ENCODE results near the gene CTDSPL. TPM values are rescaled to one million over a fixed set of nuclear protein-coding genes. Genes with fewer than 3 reads are reported as not detected.
"Not testable (repeated sequence)": the region's sequence is repeated elsewhere in the genome, so short reads cannot be mapped to it uniquely, and the experiment has no call there.

CTDSPL gene
- total RNA-seq, 1 donor from 2014 or later: 107 TPM

- no peak for DNase-seq
Measured at GRCh38 chr3:37969596-37970100, 108.0 kb downstream of the CTDSPL start.

- no peak for DNase-seq
Measured at GRCh38 chr3:37970802-37971201, 109.1 kb downstream of the CTDSPL start.

DNA sequence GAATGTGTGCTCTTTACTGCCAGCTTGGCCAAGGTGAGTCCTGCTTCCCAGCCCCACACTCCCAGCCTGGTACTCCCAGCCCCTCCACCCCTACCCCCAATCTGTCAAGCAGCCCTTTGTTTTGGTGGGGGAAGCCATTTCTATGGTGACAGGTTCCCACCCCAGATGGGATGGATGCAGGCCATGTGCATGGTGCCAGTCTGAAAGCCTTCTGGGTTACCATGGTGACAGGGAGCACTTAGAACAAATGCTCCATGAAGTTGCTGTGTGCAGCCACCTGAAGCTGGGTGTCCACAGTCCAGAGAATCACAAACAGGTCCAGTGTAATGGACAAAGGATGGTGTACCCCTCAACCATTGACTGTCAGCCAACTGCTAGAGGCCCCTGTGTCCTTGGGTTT lies 109.8 kb downstream of the CTDSPL start:
- DNase-seq: no peak

- not testable (repeated sequence) for DNase-seq
Measured at GRCh38 chr3:37972056-37972455, 110.4 kb downstream of the CTDSPL start.

- no peak for DNase-seq
Measured at GRCh38 chr3:37973246-37974054, 111.8 kb downstream of the CTDSPL start.

DNA sequence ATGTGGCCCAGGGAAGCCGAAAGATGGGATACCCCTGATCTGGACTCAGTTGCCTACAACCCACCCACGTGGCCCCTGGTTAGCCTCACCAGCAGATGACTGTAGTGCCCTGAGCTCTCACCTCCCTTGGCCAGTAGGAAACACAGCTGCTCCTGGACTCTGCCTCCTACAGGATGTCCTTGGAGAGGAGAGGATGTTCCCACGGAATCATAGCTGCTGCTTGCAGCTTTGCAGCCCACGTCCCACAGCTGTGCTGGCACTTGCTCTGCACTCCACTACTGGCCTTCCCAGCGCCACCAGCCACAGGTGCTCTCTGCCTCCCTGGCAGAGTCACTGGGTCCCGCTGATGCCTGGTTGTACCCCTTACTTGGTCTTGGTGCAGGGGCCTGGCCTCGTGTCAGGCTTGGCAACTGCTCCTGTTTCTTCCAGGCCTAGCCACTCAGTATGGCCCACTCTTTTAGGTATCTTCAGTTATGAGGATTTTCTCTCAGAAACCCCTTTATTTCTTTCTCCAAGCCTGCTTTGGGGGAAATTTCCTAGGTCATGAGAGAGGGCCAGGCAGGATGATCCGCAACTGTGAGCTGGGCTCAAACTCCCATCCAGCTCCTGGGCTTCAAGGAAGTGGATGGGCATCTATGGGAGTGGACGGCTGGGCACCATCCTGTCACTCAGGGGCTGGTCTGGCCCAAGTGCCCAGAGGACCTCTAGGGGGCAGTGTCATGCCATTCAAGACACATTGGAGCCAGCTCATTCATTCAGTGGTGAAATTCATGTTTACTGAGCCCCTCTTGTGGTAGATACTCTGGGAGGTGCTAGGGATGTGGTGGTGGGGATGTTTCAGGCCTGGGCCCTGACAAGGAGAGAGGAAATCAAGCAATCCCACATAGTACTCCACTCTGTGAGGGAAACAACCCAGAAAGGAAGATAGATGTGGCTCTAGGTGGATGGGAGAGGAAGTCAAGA lies 112.7 kb downstream of the CTDSPL start:
- DNase-seq: peak; percentile 88

DNA sequence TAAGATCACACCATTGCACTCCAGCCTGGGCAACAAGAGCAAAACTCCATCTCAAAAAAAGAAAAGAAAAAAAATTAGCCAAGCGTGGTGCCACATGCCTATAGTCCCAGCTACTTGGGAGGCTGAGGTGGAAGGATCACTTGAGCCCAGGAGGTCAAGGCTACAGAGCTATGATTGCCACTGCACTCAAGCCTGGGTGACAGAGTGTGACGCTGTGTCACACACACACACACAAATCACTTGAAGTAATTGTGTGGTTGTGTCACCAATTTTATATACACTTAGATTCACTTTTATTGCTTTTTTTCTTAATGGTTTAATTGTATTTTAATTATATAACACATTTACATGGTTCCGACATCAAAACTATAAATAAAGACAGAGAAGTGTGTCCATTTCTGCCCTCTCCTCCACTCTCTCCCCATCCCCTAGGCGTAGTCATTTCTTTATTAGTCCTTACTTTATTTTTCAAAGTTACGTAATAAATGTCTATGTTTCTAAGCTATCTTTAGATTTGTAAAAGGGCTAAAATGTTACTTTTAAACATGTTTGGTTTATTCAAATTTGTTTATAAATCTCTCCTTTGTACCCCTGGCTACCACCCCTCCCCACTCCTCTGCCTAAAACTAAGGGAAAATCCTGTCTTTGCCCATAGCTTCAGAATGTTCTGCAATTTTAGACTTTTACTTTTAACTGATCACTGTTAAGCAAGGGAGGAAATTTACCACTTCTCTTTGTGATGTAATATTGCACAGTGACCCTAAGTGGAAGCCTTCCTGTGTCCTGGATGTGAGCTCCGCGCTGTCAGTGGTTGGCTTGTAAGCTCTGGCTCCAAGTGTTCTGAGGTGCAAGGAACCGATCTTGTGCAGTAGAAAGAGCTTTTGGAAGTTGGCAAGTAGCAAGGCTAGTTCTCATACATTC lies 118.1 kb downstream of the CTDSPL start:
- DNase-seq: no peak

DNA sequence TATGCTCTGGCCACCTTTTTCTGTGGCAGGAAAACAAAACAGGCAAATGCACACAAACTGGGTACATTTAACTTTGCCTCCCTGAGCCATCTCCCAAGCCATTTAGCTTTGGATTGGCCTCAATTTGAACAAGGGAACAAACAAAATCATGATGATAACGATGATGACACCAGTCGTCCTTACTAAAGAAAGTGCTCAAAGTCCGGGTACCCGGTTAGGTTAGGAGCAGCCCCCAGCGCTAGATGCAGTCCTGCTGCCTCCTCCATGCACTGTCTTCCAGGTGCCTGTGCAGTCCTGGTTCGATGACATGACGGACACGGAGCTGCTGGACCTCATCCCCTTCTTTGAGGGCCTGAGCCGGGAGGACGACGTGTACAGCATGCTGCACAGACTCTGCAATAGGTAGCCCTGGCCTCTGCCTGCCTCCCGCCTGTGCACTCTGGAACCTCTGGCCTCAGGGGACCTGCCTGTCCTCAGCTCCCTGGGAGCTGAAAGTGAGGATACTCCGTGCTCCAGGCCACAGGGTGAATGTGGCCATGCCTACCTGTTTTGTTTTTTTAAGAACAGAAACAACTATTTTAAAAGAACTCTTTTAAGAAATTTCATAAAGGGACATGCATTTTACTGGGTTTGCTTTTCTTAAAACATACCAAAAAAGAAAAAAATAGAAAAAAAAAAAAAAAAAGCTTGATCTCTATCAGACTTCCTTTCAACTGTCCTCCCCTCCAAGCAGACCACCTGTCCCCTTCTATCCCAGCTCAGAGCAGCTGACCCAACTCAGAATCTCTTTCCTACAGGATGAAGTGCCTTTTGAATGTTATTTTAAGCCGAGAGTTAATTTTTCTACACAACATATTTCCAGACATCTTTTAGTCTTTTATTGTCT lies 119.0 kb downstream of the CTDSPL start:
- no peak for DNase-seq

DNA sequence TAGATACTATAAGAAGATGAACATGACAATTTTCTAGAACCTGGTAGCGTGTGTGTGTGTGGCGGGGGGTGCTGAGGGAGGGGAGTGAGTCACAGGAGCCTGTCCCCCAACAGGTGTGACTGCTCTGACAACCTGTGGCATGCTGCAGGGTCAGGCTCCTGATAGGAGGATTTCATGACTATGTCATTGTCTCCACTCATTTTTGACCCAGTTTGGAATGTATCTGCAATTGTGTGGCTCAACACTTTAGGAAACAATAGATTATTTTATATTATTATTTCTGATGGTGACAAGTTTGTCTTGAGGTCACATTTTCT lies 119.6 kb downstream of the CTDSPL start:
- DNase-seq: no peak

GRCh38 chr3:37982331-37982730 lies 120.7 kb downstream of the CTDSPL start:
- DNase-seq: no peak

DNA sequence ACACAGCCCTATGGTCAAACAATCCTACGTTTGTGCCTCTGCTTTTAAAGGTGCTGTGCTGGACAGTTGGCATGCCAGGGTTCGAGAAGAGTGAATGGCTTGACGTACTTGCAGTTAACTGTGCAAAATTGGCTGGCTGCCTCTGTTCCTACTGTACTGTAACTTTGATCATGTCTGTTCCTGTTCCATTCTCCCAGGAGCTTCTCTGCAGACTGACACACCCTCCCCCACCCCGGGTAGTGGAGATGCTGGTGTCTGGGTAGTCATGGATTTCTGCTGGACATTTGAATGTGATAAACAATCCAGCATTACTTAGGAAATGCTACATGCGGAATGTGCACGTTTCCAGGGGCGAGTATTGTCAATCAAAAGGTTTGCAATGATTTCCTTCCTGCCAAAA lies 122.4 kb downstream of the CTDSPL start:
- DNase-seq: no peak

GRCh38 chr3:37984596-37984995 lies 122.9 kb downstream of the CTDSPL start:
- no peak for DNase-seq

DNA sequence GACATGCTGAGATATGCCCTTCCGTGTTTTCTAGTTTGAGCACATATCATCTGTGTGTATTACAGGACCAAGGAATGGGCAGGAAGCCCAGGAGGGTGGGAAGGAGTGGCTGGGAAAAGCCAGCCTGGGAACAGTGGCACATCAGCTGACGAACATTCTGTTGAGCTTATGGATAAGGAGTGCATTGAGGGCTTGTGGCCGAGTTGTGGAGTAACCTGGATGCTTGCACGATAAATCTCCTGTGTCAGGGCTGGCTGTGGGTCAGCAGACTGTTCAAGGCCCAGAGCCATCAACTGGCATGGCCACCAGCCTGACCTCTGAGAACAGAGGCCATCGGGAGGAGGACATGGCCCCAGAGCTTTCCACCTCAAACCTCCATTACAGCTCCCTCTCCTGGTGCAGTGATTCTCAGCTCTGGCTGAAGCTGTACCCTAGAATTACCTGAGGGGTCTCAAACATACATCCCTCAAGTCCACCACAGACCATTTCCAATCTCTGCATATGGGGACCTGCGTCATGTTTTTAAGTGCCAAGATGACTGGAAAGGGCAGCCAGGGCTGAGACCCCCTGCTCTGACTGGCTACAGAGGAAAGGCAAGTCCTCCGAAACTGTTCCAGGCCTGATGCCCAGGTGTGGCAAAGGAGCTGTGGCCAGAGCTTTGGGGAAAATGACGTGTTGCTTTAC lies 124.1 kb downstream of the CTDSPL start:
- DNase-seq: no peak

DNA sequence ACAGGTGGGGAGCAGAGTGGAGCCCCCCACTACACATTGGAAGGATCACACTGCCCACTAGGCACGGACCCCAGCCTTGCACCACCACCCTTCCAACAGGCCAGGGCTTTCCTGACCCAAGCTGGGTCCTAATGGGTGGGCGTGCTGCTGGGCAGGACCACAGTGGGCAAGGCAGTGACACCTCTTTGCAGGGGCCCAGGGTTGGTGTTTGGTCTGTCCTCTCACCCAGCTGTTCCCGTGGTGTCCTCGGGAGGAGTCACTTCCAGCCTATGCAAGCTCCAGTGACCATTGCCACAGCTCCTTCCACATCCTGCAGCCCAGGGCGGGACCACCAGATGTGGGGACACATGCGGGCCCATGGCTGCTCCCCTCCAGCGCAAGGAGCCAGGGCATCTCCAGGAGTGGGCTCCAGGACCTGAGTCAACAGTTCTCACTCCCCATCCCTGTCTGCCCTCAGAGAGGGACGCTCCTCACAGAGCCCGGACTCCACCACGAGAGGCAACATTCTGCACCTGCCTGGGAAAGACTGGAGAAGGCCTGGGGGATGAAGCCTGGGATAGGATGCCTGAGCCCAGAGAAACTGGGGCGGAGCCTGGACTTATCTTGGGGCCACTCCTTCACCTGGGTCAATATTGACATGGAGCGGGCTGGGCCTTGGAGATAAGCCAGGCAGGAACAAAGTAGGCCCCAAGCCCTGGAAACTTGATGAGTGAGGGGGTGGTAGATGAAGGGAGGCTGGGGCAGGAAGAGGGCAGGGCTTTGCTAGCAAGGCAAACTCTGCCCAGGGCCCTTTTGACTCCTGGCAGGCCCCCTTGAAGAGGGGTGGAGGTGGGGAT lies 125.0 kb downstream of the CTDSPL start:
- no peak for DNase-seq

DNA sequence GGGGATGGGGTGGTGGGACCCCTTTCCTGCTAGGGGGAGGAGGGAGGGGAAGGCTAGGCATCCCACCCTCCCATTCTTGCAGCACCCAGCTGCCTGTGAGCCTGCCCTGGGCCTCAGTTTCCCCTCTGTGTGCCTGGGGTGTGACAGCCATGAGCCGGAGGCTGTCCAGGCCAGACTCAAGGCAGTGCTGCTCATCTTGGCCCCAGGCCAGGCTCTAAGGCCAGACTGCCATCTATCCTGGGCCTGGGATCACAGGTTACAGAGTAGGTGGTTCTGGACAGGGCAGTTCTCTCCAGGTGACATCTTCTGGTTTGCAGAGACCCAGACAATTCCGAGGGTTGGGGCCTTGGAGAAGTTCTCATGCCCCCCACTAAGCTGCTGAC lies 125.6 kb downstream of the CTDSPL start:
- DNase-seq: no peak

DNA sequence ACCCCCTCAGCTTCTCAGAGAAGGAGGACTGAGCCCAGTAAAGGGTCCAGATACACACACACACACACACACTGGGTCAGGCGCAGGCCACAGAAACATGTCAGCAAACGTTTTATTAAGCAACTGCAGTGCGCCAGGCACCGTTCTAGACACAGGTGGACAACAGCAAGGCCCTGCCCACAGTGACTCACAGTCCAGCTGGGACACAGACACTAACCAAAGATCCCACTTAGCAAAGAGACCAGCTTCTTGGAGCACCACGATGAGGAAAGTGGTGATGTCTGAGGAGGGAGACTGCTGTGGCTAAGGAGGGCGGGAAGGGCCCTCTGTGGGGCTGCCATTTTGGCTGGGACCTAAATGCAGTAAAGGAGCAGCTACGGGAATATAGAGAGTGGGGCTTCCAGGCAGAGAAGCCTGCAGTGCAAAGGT lies 126.1 kb downstream of the CTDSPL start:
- DNase-seq: no peak

DNA sequence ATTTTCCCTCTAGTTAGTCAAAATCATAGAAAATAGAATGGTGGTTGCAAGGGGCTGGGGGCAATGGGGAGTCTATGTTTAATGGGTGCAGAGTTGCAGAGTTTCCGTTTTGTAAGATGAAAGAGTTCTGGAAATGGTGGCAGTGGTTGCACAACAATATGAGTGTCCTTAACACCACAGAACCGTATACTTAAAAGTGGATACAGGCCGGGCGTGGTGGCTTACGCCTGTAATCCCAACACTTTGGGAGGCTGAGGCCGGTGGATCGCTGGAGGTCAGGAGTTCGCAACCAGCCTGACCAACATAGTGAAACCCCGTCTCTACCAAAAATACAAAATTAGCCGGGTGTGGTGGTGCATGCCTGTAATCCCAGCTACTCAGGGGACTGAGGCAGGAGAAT lies 126.7 kb downstream of the CTDSPL start:
- not testable (repeated sequence) for DNase-seq

- no peak for DNase-seq
Measured at GRCh38 chr3:37988931-37989525, 127.3 kb downstream of the CTDSPL start.

DNA sequence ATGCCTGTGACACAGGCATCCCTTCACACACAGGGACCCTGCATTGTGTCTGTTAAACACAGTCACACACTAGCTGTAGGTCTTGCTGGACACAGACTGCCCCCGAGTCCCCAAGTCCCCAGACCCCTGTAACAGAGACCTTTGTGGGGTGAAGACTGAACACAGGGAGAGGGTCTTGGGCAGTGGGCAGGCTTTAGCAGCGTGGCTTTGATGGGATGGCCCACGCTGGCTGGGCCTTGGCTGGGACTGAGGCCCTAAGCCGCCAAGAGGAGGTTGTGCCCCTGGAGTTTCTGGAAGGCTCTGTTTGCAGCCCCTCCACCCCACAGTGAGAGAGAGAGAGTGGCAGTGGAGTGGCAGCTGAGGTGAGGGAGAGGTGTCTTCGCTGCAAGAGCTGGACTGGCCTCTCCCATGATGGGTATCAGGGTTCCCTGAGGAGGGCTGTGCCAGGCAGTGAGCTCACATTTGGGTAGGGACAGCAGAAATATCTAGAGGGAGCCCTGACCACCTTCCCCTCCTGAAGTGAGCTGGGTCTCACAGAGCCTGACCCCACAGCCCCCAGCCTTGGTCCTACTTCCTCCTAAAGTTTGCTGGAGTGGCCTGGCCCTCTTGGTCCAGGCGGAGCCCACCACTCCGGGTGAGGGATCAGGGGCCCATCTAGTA lies 128.3 kb downstream of the CTDSPL start:
- no peak for DNase-seq

Measured in dermis blood vessel endothelial cell (primary cell).